ENCODE results near the gene ATP8A2.

The ATP8A2 gene

GRCh38 chr13:25882466-25883357, 510.9 kb downstream of the ATP8A2 start:
- Mint-ChIP-seq H3K4me1 (ENCODE audit: low read depth) (peaks cover 66% of the 10 kb centered on the region), H3K4me3 (no peak overlapping the region), H3K27ac (no peak overlapping the region), H3K9me3 (peaks cover 2% of the 10 kb centered on the region), H3K27me3 (no peaks in the 10 kb centered on the region), H3K36me3 (ENCODE audit: low read depth) (no peaks in the 10 kb centered on the region)
- no peak for DNase-seq

GRCh38 chr13:25885418-25885817, 513.6 kb downstream of the ATP8A2 start:
- no peak overlapping the region for H3K27ac Mint-ChIP-seq
- H3K27me3 Mint-ChIP-seq, result no peaks in the 10 kb centered on the region
- H3K4me3 Mint-ChIP-seq, result no peak overlapping the region
- H3K36me3 Mint-ChIP-seq (ENCODE audit: low read depth), result no peaks in the 10 kb centered on the region
- H3K9me3 Mint-ChIP-seq, result no peaks in the 10 kb centered on the region
- DNase-seq, result no peak
- H3K4me1 Mint-ChIP-seq (ENCODE audit: low read depth), result peaks cover 69% of the 10 kb centered on the region

- Mint-ChIP-seq H3K27me3 (no peaks in the 10 kb centered on the region), H3K4me1 (ENCODE audit: low read depth) (peaks cover 68% of the 10 kb centered on the region), H3K27ac (peak overlapping the region; percentile 68), H3K9me3 (no peaks in the 10 kb centered on the region), H3K36me3 (ENCODE audit: low read depth) (no peaks in the 10 kb centered on the region), H3K4me3 (no peak overlapping the region)
- no peak for DNase-seq
Observed at GRCh38 chr13:25886438-25887214, 514.9 kb downstream of the ATP8A2 start.

- Mint-ChIP-seq H3K27me3 (no peaks in the 10 kb centered on the region), H3K4me3 (no peak overlapping the region), H3K4me1 (ENCODE audit: low read depth) (peaks cover 54% of the 10 kb centered on the region), H3K27ac (peak overlapping the region; percentile 79), H3K36me3 (ENCODE audit: low read depth) (no peaks in the 10 kb centered on the region), H3K9me3 (no peaks in the 10 kb centered on the region)
- DNase-seq, result no peak
Observed at GRCh38 chr13:25887962-25888655, 516.3 kb downstream of the ATP8A2 start.

GRCh38 chr13:25890671-25891212, 519.0 kb downstream of the ATP8A2 start:
- Mint-ChIP-seq H3K36me3 (ENCODE audit: low read depth) (no peaks in the 10 kb centered on the region), H3K4me3 (no peak overlapping the region), H3K27ac (no peak overlapping the region), H3K27me3 (no peaks in the 10 kb centered on the region), H3K9me3 (no peaks in the 10 kb centered on the region), H3K4me1 (ENCODE audit: low read depth) (peaks cover 41% of the 10 kb centered on the region)
- no peak for DNase-seq

GRCh38 chr13:25898991-25899390, 527.2 kb downstream of the ATP8A2 start:
- Mint-ChIP-seq H3K36me3 (ENCODE audit: low read depth) (no peaks in the 10 kb centered on the region), H3K27me3 (peaks cover 3% of the 10 kb centered on the region), H3K27ac (no peak overlapping the region), H3K4me3 (no peak overlapping the region), H3K9me3 (no peaks in the 10 kb centered on the region), H3K4me1 (ENCODE audit: low read depth) (peaks cover 34% of the 10 kb centered on the region)
- DNase-seq, result no peak

- peaks cover 34% of the 10 kb centered on the region for H3K4me1 Mint-ChIP-seq (ENCODE audit: low read depth)
- H3K27ac Mint-ChIP-seq, result peak overlapping the region; percentile 51
- H3K4me3 Mint-ChIP-seq, result no peak overlapping the region
- DNase-seq, result no peak
- no peaks in the 10 kb centered on the region for H3K9me3 Mint-ChIP-seq
- H3K27me3 Mint-ChIP-seq, result peaks cover 3% of the 10 kb centered on the region
- no peaks in the 10 kb centered on the region for H3K36me3 Mint-ChIP-seq (ENCODE audit: low read depth)
Observed at GRCh38 chr13:25899464-25899863, 527.7 kb downstream of the ATP8A2 start.

GRCh38 chr13:25899952-25900351, 528.2 kb downstream of the ATP8A2 start:
- H3K27ac Mint-ChIP-seq, result no peak overlapping the region

GRCh38 chr13:25901460-25902376, 529.9 kb downstream of the ATP8A2 start:
- DNase-seq, result no peak
- Mint-ChIP-seq H3K9me3 (no peaks in the 10 kb centered on the region), H3K36me3 (ENCODE audit: low read depth) (no peaks in the 10 kb centered on the region), H3K27me3 (peaks cover 3% of the 10 kb centered on the region), H3K4me1 (ENCODE audit: low read depth) (peaks cover 34% of the 10 kb centered on the region), H3K27ac (peak overlapping the region; percentile 42), H3K4me3 (peak overlapping the region; percentile 21)

More at GRCh38 chr13:25899952-25900351, 528.2 kb downstream of the ATP8A2 start:
- H3K36me3 Mint-ChIP-seq (ENCODE audit: low read depth), result no peaks in the 10 kb centered on the region
- DNase-seq, result no peak
- peaks cover 3% of the 10 kb centered on the region for H3K27me3 Mint-ChIP-seq
- no peaks in the 10 kb centered on the region for H3K9me3 Mint-ChIP-seq
- H3K4me3 Mint-ChIP-seq, result no peak overlapping the region
- peaks cover 34% of the 10 kb centered on the region for H3K4me1 Mint-ChIP-seq (ENCODE audit: low read depth)

- Mint-ChIP-seq H3K9me3 (no peaks in the 10 kb centered on the region), H3K4me3 (peak overlapping the region; percentile 29), H3K27ac (peak overlapping the region; percentile 49), H3K36me3 (ENCODE audit: low read depth) (no peaks in the 10 kb centered on the region), H3K27me3 (peaks cover 3% of the 10 kb centered on the region), H3K4me1 (ENCODE audit: low read depth) (peaks cover 34% of the 10 kb centered on the region)
- no peak for DNase-seq
Observed at GRCh38 chr13:25902455-25902854, 530.7 kb downstream of the ATP8A2 start.

- Mint-ChIP-seq H3K4me1 (ENCODE audit: low read depth) (peaks cover 34% of the 10 kb centered on the region), H3K4me3 (peak overlapping the region; percentile 29), H3K27me3 (peaks cover 3% of the 10 kb centered on the region), H3K27ac (peak overlapping the region; percentile 49), H3K9me3 (no peaks in the 10 kb centered on the region), H3K36me3 (ENCODE audit: low read depth) (no peaks in the 10 kb centered on the region)
- DNase-seq, result no peak
Observed at GRCh38 chr13:25902891-25903341, 531.1 kb downstream of the ATP8A2 start.

- no peak overlapping the region for H3K4me3 Mint-ChIP-seq
- no peaks in the 10 kb centered on the region for H3K9me3 Mint-ChIP-seq
- DNase-seq, result no peak
- H3K27me3 Mint-ChIP-seq, result no peaks in the 10 kb centered on the region
- H3K27ac Mint-ChIP-seq, result no peak overlapping the region
- no peaks in the 10 kb centered on the region for H3K36me3 Mint-ChIP-seq (ENCODE audit: low read depth)
- peaks cover 25% of the 10 kb centered on the region for H3K4me1 Mint-ChIP-seq (ENCODE audit: low read depth)
Observed at GRCh38 chr13:25904830-25905229, 533.1 kb downstream of the ATP8A2 start.

- H3K9me3 Mint-ChIP-seq, result no peaks in the 10 kb centered on the region
- H3K4me3 Mint-ChIP-seq, result no peak overlapping the region
Observed at GRCh38 chr13:25905611-25906010, 533.8 kb downstream of the ATP8A2 start.

More at GRCh38 chr13:25905611-25906010, 533.8 kb downstream of the ATP8A2 start:
- H3K36me3 Mint-ChIP-seq (ENCODE audit: low read depth), result no peaks in the 10 kb centered on the region
- no peak overlapping the region for H3K27ac Mint-ChIP-seq
- H3K4me1 Mint-ChIP-seq (ENCODE audit: low read depth), result peaks cover 17% of the 10 kb centered on the region
- H3K27me3 Mint-ChIP-seq, result no peaks in the 10 kb centered on the region
- DNase-seq, result no peak

Measured in activated T-cell treated with anti-CD3 and anti-CD28 coated beads, Interleukin-2, amount 50 U/mL, for 24 hours (primary cell).